ENCODE data around the gene CTTNBP2.

Gene CTTNBP2

DNA sequence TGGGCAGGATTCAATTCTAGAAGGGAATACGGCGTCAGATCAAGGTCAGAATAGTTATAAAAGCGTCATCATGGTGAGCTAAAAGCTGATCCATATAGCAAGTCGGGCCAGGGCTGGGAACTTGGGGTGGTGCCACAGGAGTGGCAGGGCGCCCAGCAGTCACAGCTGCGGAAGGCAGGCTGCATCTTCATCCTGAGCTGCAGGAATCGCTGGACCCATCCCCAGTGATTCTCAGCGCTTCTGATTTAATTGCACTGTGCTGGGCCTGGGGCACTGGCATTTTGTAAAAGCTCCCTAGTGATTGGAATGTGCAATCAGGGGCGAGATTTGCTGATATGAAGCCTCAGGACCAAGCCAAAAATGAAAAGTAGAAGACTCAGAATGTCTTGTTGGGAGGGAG is 135.3 kb downstream of the CTTNBP2 start:
- in situ Hi-C loops (cut with HindIII; ENCODE audit: low pct_ligation_motif_present, low sequenced_read_pairs), result no loop called here
- no peak overlapping the region for H3K4me3 ChIP-seq (ENCODE audit: low read depth, low read length)
- TF ChIP-seq, protein P1, sequence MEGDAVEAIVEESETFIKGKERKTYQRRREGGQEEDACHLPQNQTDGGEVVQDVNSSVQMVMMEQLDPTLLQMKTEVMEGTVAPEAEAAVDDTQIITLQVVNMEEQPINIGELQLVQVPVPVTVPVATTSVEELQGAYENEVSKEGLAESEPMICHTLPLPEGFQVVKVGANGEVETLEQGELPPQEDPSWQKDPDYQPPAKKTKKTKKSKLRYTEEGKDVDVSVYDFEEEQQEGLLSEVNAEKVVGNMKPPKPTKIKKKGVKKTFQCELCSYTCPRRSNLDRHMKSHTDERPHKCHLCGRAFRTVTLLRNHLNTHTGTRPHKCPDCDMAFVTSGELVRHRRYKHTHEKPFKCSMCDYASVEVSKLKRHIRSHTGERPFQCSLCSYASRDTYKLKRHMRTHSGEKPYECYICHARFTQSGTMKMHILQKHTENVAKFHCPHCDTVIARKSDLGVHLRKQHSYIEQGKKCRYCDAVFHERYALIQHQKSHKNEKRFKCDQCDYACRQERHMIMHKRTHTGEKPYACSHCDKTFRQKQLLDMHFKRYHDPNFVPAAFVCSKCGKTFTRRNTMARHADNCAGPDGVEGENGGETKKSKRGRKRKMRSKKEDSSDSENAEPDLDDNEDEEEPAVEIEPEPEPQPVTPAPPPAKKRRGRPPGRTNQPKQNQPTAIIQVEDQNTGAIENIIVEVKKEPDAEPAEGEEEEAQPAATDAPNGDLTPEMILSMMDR (IDR thresholded peaks at IDR 0.05; ENCODE audit: low read depth, low read length, missing control alignments), result no peak
- H3K27me3 ChIP-seq (replicated peaks), result no peaks in the 10 kb centered on the region
- H3K27ac ChIP-seq, result no peak overlapping the region
- H3K36me3 ChIP-seq (replicated peaks), result no peaks in the 10 kb centered on the region
- no peak for DNase-seq

DNA sequence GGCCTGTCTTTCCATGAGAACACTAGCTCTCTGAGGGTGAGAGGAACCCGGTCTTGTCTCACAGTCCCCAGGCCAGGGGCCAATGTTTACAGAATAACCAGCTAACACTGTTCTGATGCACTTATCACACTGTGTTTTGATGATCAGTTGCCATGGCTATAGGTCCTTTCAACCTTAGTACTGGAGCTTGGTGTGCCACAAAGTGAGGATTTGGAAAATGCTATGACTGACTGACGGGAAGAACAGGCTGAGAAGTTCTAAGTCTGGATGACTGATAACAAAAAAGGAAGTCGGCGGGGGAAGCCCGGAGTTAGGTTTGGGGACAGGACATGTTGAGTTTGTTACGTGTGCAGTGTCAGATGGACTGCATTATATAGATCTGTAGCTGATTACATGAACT is 141.8 kb downstream of the CTTNBP2 start:
- TF ChIP-seq, protein P1 (IDR thresholded peaks at IDR 0.05; ENCODE audit: low read depth, low read length, missing control alignments), result no peak
- Histone ChIP-seq H3K36me3 (replicated peaks) (no peaks in the 10 kb centered on the region), H3K27me3 (replicated peaks) (no peaks in the 10 kb centered on the region), H3K27ac (no peak overlapping the region), H3K4me3 (ENCODE audit: low read depth, low read length) (no peak overlapping the region)
- in situ Hi-C loops (cut with HindIII; ENCODE audit: low pct_ligation_motif_present, low sequenced_read_pairs), result no loop called here
- peak; percentile 11 for DNase-seq

DNA sequence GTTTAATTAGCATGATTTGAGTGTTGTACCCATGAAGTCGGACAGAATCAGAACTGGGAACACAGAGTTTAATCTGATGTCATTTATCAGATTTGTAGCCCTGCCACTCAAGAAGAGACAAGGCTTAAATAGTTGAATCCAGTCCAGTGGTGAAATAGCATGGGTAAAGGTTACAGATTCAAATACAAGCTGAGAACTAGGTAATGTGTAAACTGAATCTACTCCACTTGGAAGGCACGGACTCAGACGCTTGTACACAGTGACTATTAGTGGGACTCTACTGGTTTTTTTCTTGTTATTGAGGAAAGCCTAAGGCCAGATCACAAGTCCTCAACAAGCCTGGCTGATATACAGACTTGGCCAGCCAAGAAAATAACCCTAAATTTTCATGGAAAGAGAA is 142.9 kb downstream of the CTTNBP2 start:
- in situ Hi-C loops (cut with HindIII; ENCODE audit: low pct_ligation_motif_present, low sequenced_read_pairs), result no loop called here
- no peak for DNase-seq
- Histone ChIP-seq H3K27ac (no peak overlapping the region), H3K27me3 (replicated peaks) (no peaks in the 10 kb centered on the region), H3K36me3 (replicated peaks) (no peaks in the 10 kb centered on the region), H3K4me3 (ENCODE audit: low read depth, low read length) (no peak overlapping the region)
- TF ChIP-seq, protein P1 (IDR thresholded peaks at IDR 0.05; ENCODE audit: low read depth, low read length, missing control alignments), result no peak

DNA sequence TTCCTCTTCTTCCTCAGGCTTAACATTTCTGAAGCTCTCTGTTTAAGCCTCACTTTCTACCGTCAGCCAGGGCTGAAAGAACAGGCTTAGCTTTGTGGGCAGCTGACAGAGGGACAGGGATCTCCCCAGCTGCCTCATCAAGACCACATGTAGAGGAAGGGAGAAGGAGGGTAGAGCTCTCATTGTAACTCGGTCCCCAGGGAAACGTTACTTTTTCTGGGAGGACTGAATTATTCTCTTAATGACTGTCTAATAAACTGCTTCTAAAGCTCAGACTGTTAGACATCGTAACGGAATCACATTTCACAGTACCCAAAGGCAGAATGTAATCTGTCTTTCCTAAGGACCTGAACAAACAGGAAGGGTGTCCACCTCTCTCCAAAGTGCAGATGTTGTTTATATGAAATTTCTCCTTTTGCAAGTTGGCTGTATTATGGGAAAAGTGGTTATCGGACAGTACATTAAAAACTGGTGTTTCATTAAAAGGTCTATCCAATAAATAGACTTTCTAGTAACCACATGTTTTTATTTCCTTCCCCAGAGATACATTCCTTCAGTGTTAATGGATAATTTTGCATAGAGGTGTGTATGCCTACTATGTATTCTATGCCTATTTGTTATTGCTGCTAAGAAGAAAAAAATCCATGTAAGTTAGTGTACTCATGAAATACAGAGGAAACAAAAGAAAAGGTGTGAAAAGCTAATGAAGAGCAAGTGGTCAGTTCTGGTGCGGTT is 144.2 kb downstream of the CTTNBP2 start:
- in situ Hi-C loops (cut with HindIII; ENCODE audit: low pct_ligation_motif_present, low sequenced_read_pairs), result no loop called here
- Histone ChIP-seq H3K36me3 (replicated peaks) (no peaks in the 10 kb centered on the region), H3K27me3 (replicated peaks) (no peaks in the 10 kb centered on the region), H3K4me3 (ENCODE audit: low read depth, low read length) (no peak overlapping the region), H3K27ac (no peak overlapping the region)
- no peak for DNase-seq
- TF ChIP-seq, protein P1 (IDR thresholded peaks at IDR 0.05; ENCODE audit: low read depth, low read length, missing control alignments), result no peak

DNA sequence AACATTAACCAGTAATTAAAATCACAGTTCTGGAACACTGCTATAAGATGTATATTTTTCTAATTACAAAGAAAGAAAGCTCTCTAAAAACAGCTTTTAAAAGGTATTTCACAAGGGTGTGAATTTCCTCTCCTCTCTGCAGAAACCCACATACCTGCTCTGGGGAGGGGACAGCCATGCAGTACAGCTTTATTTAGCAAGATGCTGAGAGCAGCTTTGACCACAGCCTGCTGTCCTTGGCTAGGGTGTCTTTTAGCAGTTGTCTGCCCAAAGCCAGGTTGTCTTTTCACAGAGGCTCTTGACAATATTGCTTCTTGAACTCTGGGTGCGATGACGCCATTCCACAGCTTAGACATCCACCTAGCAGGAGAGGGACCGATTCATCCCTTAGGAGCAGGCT is 148.3 kb downstream of the CTTNBP2 start:
- no peak overlapping the region for H3K27ac ChIP-seq
- TF ChIP-seq, protein P1 (IDR thresholded peaks at IDR 0.05; ENCODE audit: low read depth, low read length, missing control alignments), result no peak
- no peak for DNase-seq
- H3K4me3 ChIP-seq (ENCODE audit: low read depth, low read length), result no peak overlapping the region
- in situ Hi-C loops (cut with HindIII; ENCODE audit: low pct_ligation_motif_present, low sequenced_read_pairs), result no loop called here
- no peaks in the 10 kb centered on the region for H3K27me3 ChIP-seq (replicated peaks)
- no peaks in the 10 kb centered on the region for H3K36me3 ChIP-seq (replicated peaks)

DNA sequence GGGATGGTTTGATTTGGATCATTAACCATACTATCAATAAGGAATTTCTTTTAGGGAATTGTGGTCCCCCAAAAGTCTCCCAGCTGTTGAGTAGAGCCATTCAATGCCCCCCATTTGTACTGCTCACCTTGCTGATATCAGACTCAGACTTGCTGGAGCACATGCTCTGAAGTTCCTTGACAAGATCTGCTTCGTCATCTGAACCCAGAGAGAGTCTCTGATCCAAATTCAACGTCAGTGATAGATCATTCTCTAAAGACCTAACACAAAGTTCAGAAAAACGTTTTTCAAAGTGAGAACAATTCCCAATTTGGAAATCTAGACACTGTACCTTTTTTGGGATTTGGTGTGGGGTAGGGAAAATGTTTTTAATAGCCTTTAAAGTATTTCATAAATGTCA is 153.9 kb downstream of the CTTNBP2 start:
- in situ Hi-C loops (cut with HindIII; ENCODE audit: low pct_ligation_motif_present, low sequenced_read_pairs), result no loop called here
- H3K4me3 ChIP-seq (ENCODE audit: low read depth, low read length), result no peak overlapping the region
- H3K27me3 ChIP-seq (replicated peaks), result no peaks in the 10 kb centered on the region
- no peaks in the 10 kb centered on the region for H3K36me3 ChIP-seq (replicated peaks)
- no peak for DNase-seq
- TF ChIP-seq, protein P1 (IDR thresholded peaks at IDR 0.05; ENCODE audit: low read depth, low read length, missing control alignments), result no peak
- H3K27ac ChIP-seq, result no peak overlapping the region

All from brain microvascular endothelial cell (primary cell).